K562 (cell line): ENCODE measurements around the gene EXOC2. TPM values are rescaled to one million over a fixed set of nuclear protein-coding genes. Genes with fewer than 3 reads are reported as not detected.

ENCODE experiments used
- ATAC-seq: fragments of 200-7000 bp; cut with Tn5 transposase; 3 replicates; pipeline ENCODE4 v1.9.1; 2020; ENCODE audit warnings: moderate library complexity
- BruUV-seq: library from RNA; stranded (reverse); fragments of 400-500 nt; replicated peaks from 2 replicates; lab custom pipeline; 2021; lab: Mats Ljungman, UMichigan
- CTCF ChIA-PET: fragments of 300-600 bp; formaldehyde crosslinking; extraction: SDS; loops from one replicate; lab custom pipeline; 2021; ENCODE audit warnings: low intra/inter-chr PET ratio; lab: Yijun Ruan, JAX
- POLR2A ChIA-PET: fragments of 300-600, 350-650 bp; sonication (Branson Sonifier 250); formaldehyde crosslinking; extraction: SDS; loops from one replicate; lab custom pipeline; 2021; ENCODE audit warnings: antibody characterized with exemption, inconsistent platforms; lab: Yijun Ruan, JAX
- DNase-seq, 4 experiments: peaks; one replicate each; pipeline versions ENCODE4 v3.0.0 to v3.0.0-alpha.2; 2011 to 2018; ENCODE audit warnings: low spot score in 3 of 4, mixed read lengths in 3 of 4; ENCODE audit errors: extremely low read depth in 1 of 4
- FAIRE-seq: peaks from 2 replicates; lab custom pipeline; 2011; peaks lifted over from hg19 to GRCh38; lab: Jason Lieb, UNC
- H2AFZ ChIP-seq: 2 replicates; pipeline ENCODE4 v1.6.0; 2011; ENCODE audit warnings: low read depth, low read length, control low read depth, inconsistent platforms
- H3K27ac ChIP-seq: fragments of 200-600 bp; 3 replicates; pipeline ENCODE4 v1.8.0; 2011; ENCODE audit warnings: low read depth, mild to moderate bottlenecking, control low read depth, inconsistent platforms, low read length, moderate library complexity, mixed read lengths; ENCODE audit errors: extremely low read depth
- H3K27me3 ChIP-seq, 2 experiments: fragments of 300-600 bp in 1 of 2; 2 replicates in 1 of 2; 3 replicates in 1 of 2; pipeline versions ENCODE4 v1.6.0 to v1.8.0; 2011; ENCODE audit warnings: inconsistent platforms in 2 of 2, low read length in 2 of 2, mild to moderate bottlenecking in 1 of 2, mixed read lengths in 1 of 2, moderate library complexity in 1 of 2; ENCODE audit not compliant: control insufficient read depth in 2 of 2, insufficient read depth in 2 of 2
- H3K36me3 ChIP-seq: fragments of 300-600 bp; 3 replicates; pipeline ENCODE4 v1.8.0; 2011; ENCODE audit warnings: mild to moderate bottlenecking, low read length, inconsistent platforms; ENCODE audit not compliant: control insufficient read depth, insufficient read depth
- H3K4me1 ChIP-seq, 2 experiments: fragments of 200-600 bp in 1 of 2; replicated peaks in 1 of 2; 2 replicates in 1 of 2; 3 replicates in 1 of 2; pipeline versions ENCODE4 v1.5.1 to v1.8.0; 2011; ENCODE audit warnings: inconsistent platforms in 2 of 2, low read length in 2 of 2, mild to moderate bottlenecking in 1 of 2, mixed read lengths in 1 of 2, moderate library complexity in 1 of 2; ENCODE audit not compliant: control insufficient read depth in 2 of 2, insufficient read depth in 2 of 2
- H3K4me2 ChIP-seq: 2 replicates; pipeline ENCODE4 v1.6.1; 2011; ENCODE audit warnings: low read length, control low read depth, inconsistent platforms, mixed read lengths; ENCODE audit not compliant: insufficient read depth
- H3K4me3 ChIP-seq: fragments of 200-600 bp; sonication (generic), shearing (Covaris generic); 2 replicates; pipeline ENCODE4 v1.5.1; 2016; ENCODE audit warnings: control low read depth, inconsistent platforms
- H3K79me2 ChIP-seq: fragments of 200-600 bp; 3 replicates; pipeline ENCODE4 v1.8.0; 2011; ENCODE audit warnings: low read length, inconsistent platforms; ENCODE audit not compliant: control insufficient read depth, insufficient read depth
- H3K9ac ChIP-seq, 2 experiments: 2 replicates each; pipeline versions ENCODE4 v1.6.0 to v1.6.1; 2011; ENCODE audit warnings: low read depth in 2 of 2, low read length in 2 of 2, control low read depth in 1 of 2, inconsistent platforms in 1 of 2, mild to moderate bottlenecking in 1 of 2, mixed read lengths in 1 of 2; ENCODE audit not compliant: insufficient read depth in 1 of 2
- H3K9me1 ChIP-seq: one replicate; pipeline ENCODE4 v1.6.0; 2011; ENCODE audit warnings: inconsistent platforms, mild to moderate bottlenecking, low read length, moderate library complexity; ENCODE audit not compliant: control insufficient read depth, insufficient read depth
- H3K9me3 ChIP-seq: replicated peaks from 2 replicates; pipeline ENCODE4 v1.5.1; 2011; ENCODE audit warnings: low read depth, low read length, inconsistent platforms; ENCODE audit not compliant: control insufficient read depth, insufficient read depth
- H4K20me1 ChIP-seq: replicated peaks from 2 replicates; pipeline ENCODE4 v1.6.1; 2011; ENCODE audit warnings: low read length, inconsistent platforms, mixed read lengths; ENCODE audit not compliant: control insufficient read depth, insufficient read depth
- BDP1 ChIP-seq: IDR thresholded peaks from 3 replicates; pipeline ENCODE4 v1.6.1; 2011; ENCODE audit not compliant: insufficient read length, insufficient read depth
- C11orf30 ChIP-seq: fragments of 450-650 bp; IDR thresholded peaks from 2 replicates; pipeline ENCODE4 v1.6.1; 2016; ENCODE audit warnings: low read depth, mild to moderate bottlenecking
- NFYB ChIP-seq: IDR thresholded peaks from 2 replicates; pipeline ENCODE4 v1.6.1; 2011; ENCODE audit warnings: mild to moderate bottlenecking, moderate library complexity; ENCODE audit not compliant: insufficient read length; ENCODE audit errors: extremely low read depth
- PCBP1 ChIP-seq: fragments of 200-400 bp; formaldehyde crosslinking; IDR thresholded peaks from 2 replicates; pipeline ENCODE4 v1.6.1; 2018; ENCODE audit warnings: mild to moderate bottlenecking, low read depth, low read length; ENCODE audit not compliant: poor library complexity, severe bottlenecking
- POLR2AphosphoS2 ChIP-seq: IDR thresholded peaks from 2 replicates; pipeline ENCODE4 v1.6.1; 2012; ENCODE audit warnings: low read length, improper control_type of control experiment
- POLR3G ChIP-seq: IDR thresholded peaks from 2 replicates; pipeline ENCODE4 v1.6.1; 2011; ENCODE audit not compliant: insufficient read length, insufficient replicate concordance; ENCODE audit errors: extremely low read depth
- SRSF7 ChIP-seq: fragments of 200-400 bp; formaldehyde crosslinking; optimal IDR thresholded peaks from 2 replicates; pipeline ENCODE3; 2017; ENCODE audit warnings: mild to moderate bottlenecking, low read depth, low read length
- ZBTB7A ChIP-seq: IDR thresholded peaks from 2 replicates; pipeline ENCODE4 v1.6.1; 2011; ENCODE audit warnings: low read depth, mild to moderate bottlenecking, low read length, moderate library complexity, borderline replicate concordance; ENCODE audit not compliant: control insufficient read depth
- ZC3H8 ChIP-seq: fragments of 450-650 bp; IDR thresholded peaks from 2 replicates; pipeline ENCODE4 v1.6.1; 2017
- ZNF77 ChIP-seq: fragments of 250-450 bp; sonication (Bioruptor Pico); IDR thresholded peaks from 2 replicates; pipeline ENCODE4 v1.5.0; 2020
- WGBS: fragments of 100-300 bp; shearing (Covaris generic); methylation state at CpG from one replicate; pipeline ENCODE4 v1.1.6; 2016; ENCODE audit warnings: low coverage, mixed read lengths; ENCODE audit not compliant: insufficient coverage; ENCODE audit errors: missing lambda C conversion rate; 5-methylcytosine and 5-hydroxymethylcytosine counted together
- in situ Hi-C: fragments of 300-500 bp; cut with MboI; formaldehyde crosslinking; loops from 4 replicates; pipeline ENCODE4 v1.15.0; 2018; ENCODE audit warnings: inconsistent platforms, mixed read lengths
- intact Hi-C: fragments of 100-400 bp; cut with micrococcal nuclease; formaldehyde crosslinking; loops from 2 replicates; pipeline ENCODE4 v1.14.2; 2022
- polyA plus RNA-seq, 8 experiments: library from polyadenylated mRNA; depleted of rRNA in 4 of 8; stranded (reverse) in 5 of 8; unstranded in 3 of 8; fragments of >200 nt; fragmentation: Nextera tagmentation in 2 of 8; fragmentation: Illumina TruSeq in 1 of 8; extraction: Ambion mirVana in 2 of 8; extraction: Trizol in 1 of 8; gene quantifications; 2 replicates each; pipeline versions ENCODE4 v1.2.1 to v1.2.3, GENCODE V29; 2011 to 2014; ENCODE audit warnings: inconsistent platforms in 1 of 8, missing spikeins in 1 of 8
- total RNA-seq, 7 experiments: library from RNA; depleted of rRNA in 6 of 7; stranded (reverse); fragments of >200 nt in 6 of 7; fragmentation: Illumina TruSeq in 2 of 7; extraction: Trizol in 2 of 7; gene quantifications; 2 replicates each; pipeline versions ENCODE4 v1.2.1 to v1.2.3, GENCODE V29; 2011 to 2021; ENCODE audit warnings: low replicate concordance in 1 of 7
- TF ChIP-seq, protein P1 (sequence below): sonication (generic); IDR thresholded peaks from 2 replicates; pipeline ENCODE4 v1.6.1; 2016
- TF ChIP-seq, protein P2 (sequence below): sonication (generic); formaldehyde crosslinking; IDR thresholded peaks from 2 replicates; pipeline ENCODE4 v1.8.0; 2023; ENCODE audit warnings: missing genetic modification reagents, mild to moderate bottlenecking, borderline replicate concordance
- TF ChIP-seq, protein P3 (sequence below): fragments of 150-350 bp; conservative IDR thresholded peaks from 2 replicates; pipeline ENCODE4 v1.6.1; 2014; ENCODE audit warnings: low read length

Gene EXOC2
- total and polyA plus RNA-seq, 9 of the 15 experiments (the other 6 are each of a cell fraction or from before 2014, with no cell fraction given) = 12.2 to 30.2 (median 24.2) TPM

DNA sequence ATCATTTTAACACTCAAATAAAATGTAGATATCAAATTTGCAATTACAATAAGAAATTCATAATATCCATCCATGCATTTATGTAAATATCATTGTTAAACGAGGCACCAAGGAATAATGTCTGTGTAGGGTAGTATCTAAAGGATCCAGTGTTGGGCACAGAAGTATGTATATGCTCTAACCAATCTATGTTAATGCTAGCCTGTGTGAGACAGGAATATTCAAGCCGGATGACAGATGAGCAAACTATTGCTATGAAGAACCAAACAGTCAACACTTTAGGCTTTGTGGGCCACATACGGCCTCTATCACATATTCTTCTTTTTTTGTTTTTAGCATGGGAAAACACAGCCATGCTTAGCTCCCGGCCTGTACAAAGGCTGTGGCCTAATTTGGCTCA is 81.0 kb downstream of the EXOC2 start:
- H3K27ac ChIP-seq = no peak overlapping the region
- ChIA-PET CTCF (no interaction called here), POLR2A (no interaction called here)
- no peak overlapping the region for H3K4me2 ChIP-seq
- ATAC-seq = no peak
- H3K9me1 ChIP-seq = peaks cover 3% of the 10 kb centered on the region
- H3K27me3 ChIP-seq = no peaks in the 10 kb centered on the region
- no peaks in the 10 kb centered on the region for H3K79me2 ChIP-seq
- H3K4me1 ChIP-seq = peaks cover 2 to 12% of the 10 kb centered on the region in 2 experiments; a peak in 3 of 5 replicates
- H2AFZ ChIP-seq = no peak overlapping the region
- intact Hi-C loops (no loop called here), in situ Hi-C loops (no loop called here)
- 37% methylated on average over 4 of the region's 4 CpGs for WGBS
- BruUV-seq = no TSS peak
- no peaks in the 10 kb centered on the region for H4K20me1 ChIP-seq
- H3K9ac ChIP-seq = no peak overlapping the region
- H3K9me3 ChIP-seq = no peaks in the 10 kb centered on the region
- no peak for DNase-seq
- H3K36me3 ChIP-seq = 0 out of 3 replicates have a peak, but pooled peaks cover 10% of the 10 kb centered on the region
- H3K4me3 ChIP-seq = no peak overlapping the region
- no peak for FAIRE-seq
- TF ChIP-seq, protein P1, sequence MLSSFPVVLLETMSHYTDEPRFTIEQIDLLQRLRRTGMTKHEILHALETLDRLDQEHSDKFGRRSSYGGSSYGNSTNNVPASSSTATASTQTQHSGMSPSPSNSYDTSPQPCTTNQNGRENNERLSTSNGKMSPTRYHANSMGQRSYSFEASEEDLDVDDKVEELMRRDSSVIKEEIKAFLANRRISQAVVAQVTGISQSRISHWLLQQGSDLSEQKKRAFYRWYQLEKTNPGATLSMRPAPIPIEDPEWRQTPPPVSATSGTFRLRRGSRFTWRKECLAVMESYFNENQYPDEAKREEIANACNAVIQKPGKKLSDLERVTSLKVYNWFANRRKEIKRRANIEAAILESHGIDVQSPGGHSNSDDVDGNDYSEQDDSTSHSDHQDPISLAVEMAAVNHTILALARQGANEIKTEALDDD = no peak
- TF ChIP-seq POLR3G (no peak), POLR2AphosphoS2 (no peak), ZBTB7A (no peak), BDP1 (no peak), ZNF77 (no peak), C11orf30 (no peak), ZC3H8 (no peak), NFYB (no peak), SRSF7 (no peak), PCBP1 (no peak)
- TF ChIP-seq, protein P2, sequence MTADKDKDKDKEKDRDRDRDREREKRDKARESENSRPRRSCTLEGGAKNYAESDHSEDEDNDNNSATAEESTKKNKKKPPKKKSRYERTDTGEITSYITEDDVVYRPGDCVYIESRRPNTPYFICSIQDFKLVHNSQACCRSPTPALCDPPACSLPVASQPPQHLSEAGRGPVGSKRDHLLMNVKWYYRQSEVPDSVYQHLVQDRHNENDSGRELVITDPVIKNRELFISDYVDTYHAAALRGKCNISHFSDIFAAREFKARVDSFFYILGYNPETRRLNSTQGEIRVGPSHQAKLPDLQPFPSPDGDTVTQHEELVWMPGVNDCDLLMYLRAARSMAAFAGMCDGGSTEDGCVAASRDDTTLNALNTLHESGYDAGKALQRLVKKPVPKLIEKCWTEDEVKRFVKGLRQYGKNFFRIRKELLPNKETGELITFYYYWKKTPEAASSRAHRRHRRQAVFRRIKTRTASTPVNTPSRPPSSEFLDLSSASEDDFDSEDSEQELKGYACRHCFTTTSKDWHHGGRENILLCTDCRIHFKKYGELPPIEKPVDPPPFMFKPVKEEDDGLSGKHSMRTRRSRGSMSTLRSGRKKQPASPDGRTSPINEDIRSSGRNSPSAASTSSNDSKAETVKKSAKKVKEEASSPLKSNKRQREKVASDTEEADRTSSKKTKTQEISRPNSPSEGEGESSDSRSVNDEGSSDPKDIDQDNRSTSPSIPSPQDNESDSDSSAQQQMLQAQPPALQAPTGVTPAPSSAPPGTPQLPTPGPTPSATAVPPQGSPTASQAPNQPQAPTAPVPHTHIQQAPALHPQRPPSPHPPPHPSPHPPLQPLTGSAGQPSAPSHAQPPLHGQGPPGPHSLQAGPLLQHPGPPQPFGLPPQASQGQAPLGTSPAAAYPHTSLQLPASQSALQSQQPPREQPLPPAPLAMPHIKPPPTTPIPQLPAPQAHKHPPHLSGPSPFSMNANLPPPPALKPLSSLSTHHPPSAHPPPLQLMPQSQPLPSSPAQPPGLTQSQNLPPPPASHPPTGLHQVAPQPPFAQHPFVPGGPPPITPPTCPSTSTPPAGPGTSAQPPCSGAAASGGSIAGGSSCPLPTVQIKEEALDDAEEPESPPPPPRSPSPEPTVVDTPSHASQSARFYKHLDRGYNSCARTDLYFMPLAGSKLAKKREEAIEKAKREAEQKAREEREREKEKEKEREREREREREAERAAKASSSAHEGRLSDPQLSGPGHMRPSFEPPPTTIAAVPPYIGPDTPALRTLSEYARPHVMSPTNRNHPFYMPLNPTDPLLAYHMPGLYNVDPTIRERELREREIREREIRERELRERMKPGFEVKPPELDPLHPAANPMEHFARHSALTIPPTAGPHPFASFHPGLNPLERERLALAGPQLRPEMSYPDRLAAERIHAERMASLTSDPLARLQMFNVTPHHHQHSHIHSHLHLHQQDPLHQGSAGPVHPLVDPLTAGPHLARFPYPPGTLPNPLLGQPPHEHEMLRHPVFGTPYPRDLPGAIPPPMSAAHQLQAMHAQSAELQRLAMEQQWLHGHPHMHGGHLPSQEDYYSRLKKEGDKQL (CRISPR knock-in tag) = no peak
- TF ChIP-seq, protein P3, sequence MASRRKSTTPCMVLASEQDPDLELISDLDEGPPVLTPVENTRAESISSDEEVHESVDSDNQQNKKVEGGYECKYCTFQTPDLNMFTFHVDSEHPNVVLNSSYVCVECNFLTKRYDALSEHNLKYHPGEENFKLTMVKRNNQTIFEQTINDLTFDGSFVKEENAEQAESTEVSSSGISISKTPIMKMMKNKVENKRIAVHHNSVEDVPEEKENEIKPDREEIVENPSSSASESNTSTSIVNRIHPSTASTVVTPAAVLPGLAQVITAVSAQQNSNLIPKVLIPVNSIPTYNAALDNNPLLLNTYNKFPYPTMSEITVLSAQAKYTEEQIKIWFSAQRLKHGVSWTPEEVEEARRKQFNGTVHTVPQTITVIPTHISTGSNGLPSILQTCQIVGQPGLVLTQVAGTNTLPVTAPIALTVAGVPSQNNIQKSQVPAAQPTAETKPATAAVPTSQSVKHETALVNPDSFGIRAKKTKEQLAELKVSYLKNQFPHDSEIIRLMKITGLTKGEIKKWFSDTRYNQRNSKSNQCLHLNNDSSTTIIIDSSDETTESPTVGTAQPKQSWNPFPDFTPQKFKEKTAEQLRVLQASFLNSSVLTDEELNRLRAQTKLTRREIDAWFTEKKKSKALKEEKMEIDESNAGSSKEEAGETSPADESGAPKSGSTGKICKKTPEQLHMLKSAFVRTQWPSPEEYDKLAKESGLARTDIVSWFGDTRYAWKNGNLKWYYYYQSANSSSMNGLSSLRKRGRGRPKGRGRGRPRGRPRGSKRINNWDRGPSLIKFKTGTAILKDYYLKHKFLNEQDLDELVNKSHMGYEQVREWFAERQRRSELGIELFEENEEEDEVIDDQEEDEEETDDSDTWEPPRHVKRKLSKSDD = no peak
